ENCODE data around the gene KNDC1.

Gene KNDC1

GRCh38 chr10:133177380-133178157 lies 17.6 kb downstream of the KNDC1 start:
- DNase-seq (ENCODE audit: low read depth): no peak

- DNase-seq (ENCODE audit: low read depth): no peak
Measured at GRCh38 chr10:133178357-133179127, 18.5 kb downstream of the KNDC1 start.

GRCh38 chr10:133179128-133179520 lies 19.1 kb downstream of the KNDC1 start:
- DNase-seq (ENCODE audit: low read depth): no peak

GRCh38 chr10:133179651-133180050 lies 19.6 kb downstream of the KNDC1 start:
- no peak for DNase-seq (ENCODE audit: low read depth)

- DNase-seq (ENCODE audit: low read depth): no peak
Measured at GRCh38 chr10:133180192-133180964, 20.4 kb downstream of the KNDC1 start.

- no peak for DNase-seq (ENCODE audit: low read depth)
Measured at GRCh38 chr10:133180965-133181639, 21.1 kb downstream of the KNDC1 start.

- DNase-seq (ENCODE audit: low read depth): no peak
Measured at GRCh38 chr10:133182190-133182589, 22.2 kb downstream of the KNDC1 start.

GRCh38 chr10:133182791-133183645 lies 23.0 kb downstream of the KNDC1 start:
- DNase-seq (ENCODE audit: low read depth): no peak

GRCh38 chr10:133183646-133184378 lies 23.8 kb downstream of the KNDC1 start:
- no peak for DNase-seq (ENCODE audit: low read depth)

- DNase-seq (ENCODE audit: low read depth): no peak
Measured at GRCh38 chr10:133184591-133185244, 24.7 kb downstream of the KNDC1 start.

- DNase-seq (ENCODE audit: low read depth): no peak
Measured at GRCh38 chr10:133185421-133185820, 25.4 kb downstream of the KNDC1 start.

- no peak for DNase-seq (ENCODE audit: low read depth)
Measured at GRCh38 chr10:133185916-133186315, 25.9 kb downstream of the KNDC1 start.

- DNase-seq (ENCODE audit: low read depth): no peak
Measured at GRCh38 chr10:133186416-133187090, 26.5 kb downstream of the KNDC1 start.

GRCh38 chr10:133187091-133187905 lies 27.3 kb downstream of the KNDC1 start:
- DNase-seq (ENCODE audit: low read depth): no peak

GRCh38 chr10:133187906-133188681 lies 28.1 kb downstream of the KNDC1 start:
- no peak for DNase-seq (ENCODE audit: low read depth)

- no peak for DNase-seq (ENCODE audit: low read depth)
Measured at GRCh38 chr10:133189256-133189655, 29.2 kb downstream of the KNDC1 start.

- no peak for DNase-seq (ENCODE audit: low read depth)
Measured at GRCh38 chr10:133189726-133190125, 29.7 kb downstream of the KNDC1 start.

- DNase-seq (ENCODE audit: low read depth): no peak
Measured at GRCh38 chr10:133190225-133190624, 30.2 kb downstream of the KNDC1 start.
